Activated CD8-positive, alpha-beta memory T cell treated with anti-CD3 and anti-CD28 coated beads for 36 hours (primary cell): ENCODE measurements around the gene SH2B2. TPM values are rescaled to one million over a fixed set of nuclear protein-coding genes. Genes with fewer than 3 reads are reported as not detected.

Source experiments
- CTCF ChIA-PET: fragments of 350-600 bp; sonication (Branson Sonifier 250); formaldehyde crosslinking; loops from one replicate; lab custom pipeline; 2021; ENCODE audit warnings: antibody characterized with exemption; lab: Charles Lee
- POLR2A ChIA-PET: fragments of 350-600 bp; sonication (Branson Sonifier 250); formaldehyde crosslinking; loops from one replicate; lab custom pipeline; 2021; ENCODE audit warnings: antibody characterized with exemption; lab: Charles Lee
- total RNA-seq, 2 experiments: library from RNA; stranded (reverse); gene quantifications; one replicate each; pipeline ENCODE4 v1.2.3, GENCODE V29; 2021

The SH2B2 gene
- total RNA-seq: 1 to 10 TPM; 2.2 to 2.5 TPM

DNA sequence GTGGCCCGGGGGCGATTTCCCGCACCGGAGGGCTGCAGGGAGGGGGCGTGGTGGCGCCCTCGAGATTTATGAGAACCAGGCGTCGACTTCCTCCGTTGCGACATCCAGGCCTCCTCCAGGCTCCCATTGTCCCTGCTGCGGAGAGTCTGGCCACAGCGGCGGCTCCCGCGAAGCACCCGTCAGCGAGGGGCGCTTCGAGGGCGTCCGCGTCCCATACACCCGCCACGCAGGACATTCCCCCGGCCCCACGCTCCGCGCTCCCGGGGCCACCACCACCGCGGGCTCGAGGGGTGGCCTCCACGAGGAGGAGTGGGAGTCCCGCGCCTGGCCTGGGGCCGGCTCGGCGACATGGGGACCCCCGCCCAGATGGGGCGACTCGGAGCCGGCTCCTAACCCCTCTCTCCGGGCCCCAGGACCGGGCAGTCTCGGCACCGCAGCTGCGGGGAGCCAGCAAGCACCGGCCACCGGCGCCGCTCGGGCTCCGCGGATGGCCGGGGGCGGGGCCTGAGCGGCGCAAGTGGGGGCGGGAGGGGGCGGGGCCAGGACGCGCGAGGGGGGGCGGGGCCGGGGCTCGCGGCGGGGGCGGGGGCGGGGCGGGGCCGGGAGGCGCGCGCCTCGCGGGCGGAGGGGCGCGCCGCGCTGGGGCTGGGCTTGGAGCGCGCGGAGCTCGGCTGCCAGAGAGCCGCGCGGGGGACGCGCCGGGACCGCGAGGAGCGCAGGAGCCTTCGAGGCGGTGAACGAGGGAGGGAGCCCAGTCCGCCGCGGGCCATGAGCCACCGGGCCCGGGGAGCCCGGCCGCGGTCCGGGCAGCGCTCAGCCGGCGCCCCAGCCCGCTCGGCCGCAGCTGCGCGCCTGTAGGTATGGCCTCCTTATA lies at the start of gene SH2B2:
TSS of gene SH2B2 (plus strand) at position 632 of the 874 bp plus-strand sequence. CDS start 13,683 bp downstream, outside the sequence.
- ChIA-PET POLR2A (no interaction called here), CTCF (interaction anchor here (1.2 kb wide), 1 partner anchor 140 kb away, joined by 3 read pairs; no protein-coding TSS in a partner anchor)

DNA sequence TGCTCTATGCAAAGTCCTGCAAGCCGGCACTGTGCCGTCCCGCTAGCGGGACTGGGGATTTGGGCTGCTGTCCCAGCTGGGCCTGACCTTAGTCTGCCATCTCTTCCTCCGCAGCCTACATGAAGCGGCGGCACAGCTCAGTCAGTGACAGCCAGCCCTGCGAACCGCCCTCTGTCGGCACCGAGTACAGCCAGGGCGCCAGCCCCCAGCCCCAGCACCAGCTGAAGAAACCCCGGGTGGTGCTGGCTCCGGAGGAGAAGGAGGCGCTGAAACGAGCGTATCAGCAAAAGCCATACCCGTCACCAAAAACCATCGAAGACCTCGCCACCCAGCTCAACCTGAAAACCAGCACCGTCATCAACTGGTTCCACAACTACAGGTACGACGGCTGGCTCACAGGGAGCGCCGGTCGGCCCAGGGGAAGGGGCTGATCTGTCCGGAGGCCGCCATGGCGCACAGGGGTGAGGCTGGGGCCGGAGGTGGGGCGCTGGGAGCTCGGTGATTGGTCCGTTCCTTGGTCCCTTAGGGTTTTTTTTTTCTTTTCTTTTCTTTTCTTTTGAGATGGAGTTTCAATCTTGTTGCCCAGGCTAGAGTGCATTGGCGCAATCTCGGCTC lies 47.4 kb upstream of the SH2B2 start:
- CTCF ChIA-PET: interaction anchor here (2.5 kb wide), 1 partner anchor 637 kb away, joined by 6 read pairs; no protein-coding TSS in a partner anchor
- POLR2A ChIA-PET: no interaction called here

DNA sequence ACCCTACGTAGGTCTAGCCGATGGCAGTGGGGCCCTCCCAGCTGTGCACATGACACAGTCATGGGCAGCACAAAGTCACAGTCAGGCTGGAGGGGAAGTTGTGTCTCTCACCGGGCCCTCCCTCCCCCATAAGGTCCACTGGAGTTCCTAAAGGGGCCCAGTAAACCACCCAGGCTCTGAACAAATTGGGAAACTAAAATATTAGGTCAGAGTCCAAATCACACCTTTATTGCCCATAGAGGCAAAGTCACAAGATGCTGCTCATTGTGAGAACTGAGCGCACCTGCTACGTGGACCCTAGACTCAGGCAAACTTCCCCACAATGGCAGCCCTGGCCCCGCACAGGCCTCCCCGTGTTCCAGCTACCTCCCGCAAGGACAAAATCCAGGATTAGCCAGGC lies 45.2 kb upstream of the SH2B2 start:
- ChIA-PET POLR2A (no interaction called here), CTCF (no interaction called here)

DNA sequence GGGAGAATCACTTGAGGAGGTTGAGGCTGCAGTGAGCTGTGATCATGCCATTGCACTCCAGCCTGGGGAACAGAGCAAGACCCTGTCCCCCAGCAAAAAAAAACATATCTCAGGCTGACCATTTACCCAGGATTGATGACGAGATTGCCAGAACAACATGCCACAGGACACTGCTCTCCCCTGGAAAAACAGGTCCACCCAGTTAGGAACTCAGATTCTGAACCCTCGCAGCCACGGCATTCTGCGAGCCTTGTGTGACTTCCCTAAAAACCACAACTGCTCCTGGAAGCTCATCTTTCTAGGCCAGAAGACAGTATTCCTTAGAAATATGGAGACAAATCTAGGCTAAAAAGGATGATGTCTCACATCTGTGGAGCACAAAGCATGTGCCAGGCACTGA lies 42.1 kb upstream of the SH2B2 start:
- POLR2A ChIA-PET: no interaction called here
- CTCF ChIA-PET: interaction anchor here (0.6 kb wide), 1 partner anchor 29 kb away, joined by 3 read pairs; no protein-coding TSS in a partner anchor

DNA sequence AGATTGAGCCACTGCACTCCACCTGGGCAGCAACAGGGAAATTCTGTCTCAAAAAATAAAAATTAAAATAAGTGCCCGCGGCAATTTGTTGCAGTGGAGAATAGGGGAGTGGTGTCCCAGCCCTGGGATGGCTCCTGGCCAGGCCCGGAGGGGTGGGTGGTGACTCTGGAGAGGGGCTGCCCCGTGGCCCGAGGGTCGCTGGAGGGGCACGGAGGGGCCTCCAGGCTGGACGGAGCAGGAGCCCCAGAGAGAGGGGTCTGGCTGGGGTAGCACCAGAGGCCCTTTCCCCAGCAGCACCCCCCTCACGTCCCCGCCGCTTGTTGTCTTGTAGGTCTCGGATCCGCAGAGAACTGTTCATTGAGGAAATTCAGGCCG lies 38.6 kb upstream of the SH2B2 start:
- CTCF ChIA-PET: no interaction called here
- POLR2A ChIA-PET: no interaction called here

DNA sequence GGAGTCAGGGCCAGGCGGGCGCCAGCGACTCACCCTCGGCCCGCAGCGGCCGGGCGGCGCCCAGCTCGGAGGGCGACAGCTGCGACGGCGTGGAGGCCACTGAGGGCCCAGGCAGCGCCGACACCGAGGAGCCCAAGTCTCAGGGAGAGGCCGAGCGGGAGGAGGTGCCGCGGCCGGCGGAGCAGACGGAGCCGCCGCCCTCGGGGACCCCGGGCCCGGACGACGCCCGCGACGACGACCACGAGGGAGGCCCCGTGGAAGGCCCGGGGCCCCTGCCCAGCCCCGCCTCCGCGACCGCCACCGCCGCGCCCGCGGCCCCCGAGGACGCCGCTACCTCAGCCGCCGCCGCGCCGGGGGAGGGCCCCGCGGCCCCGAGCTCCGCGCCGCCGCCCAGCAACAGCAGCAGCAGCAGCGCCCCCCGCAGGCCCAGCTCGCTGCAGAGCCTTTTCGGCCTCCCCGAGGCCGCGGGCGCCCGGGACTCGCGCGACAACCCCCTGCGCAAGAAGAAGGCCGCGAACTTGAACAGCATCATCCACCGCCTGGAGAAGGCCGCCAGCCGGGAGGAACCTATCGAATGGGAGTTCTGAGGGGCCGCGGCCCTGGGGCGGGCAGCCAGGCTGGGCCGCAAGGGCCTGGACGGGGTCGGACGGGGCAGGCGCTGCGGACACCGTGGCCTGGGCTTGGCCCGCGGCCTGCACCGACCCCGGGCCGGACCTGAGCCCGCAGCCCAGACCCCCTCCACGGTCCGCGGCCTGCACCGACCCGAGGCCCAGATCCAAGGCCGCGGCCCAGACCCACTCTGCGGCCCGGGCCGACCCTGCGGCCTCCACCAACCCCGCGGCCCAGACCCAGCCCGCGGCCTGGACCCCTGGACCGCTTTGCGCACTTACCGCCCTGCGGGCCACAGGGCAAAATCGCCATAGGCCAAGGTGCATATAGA lies 37.9 kb upstream of the SH2B2 start:
- ChIA-PET CTCF (no interaction called here), POLR2A (no interaction called here)

DNA sequence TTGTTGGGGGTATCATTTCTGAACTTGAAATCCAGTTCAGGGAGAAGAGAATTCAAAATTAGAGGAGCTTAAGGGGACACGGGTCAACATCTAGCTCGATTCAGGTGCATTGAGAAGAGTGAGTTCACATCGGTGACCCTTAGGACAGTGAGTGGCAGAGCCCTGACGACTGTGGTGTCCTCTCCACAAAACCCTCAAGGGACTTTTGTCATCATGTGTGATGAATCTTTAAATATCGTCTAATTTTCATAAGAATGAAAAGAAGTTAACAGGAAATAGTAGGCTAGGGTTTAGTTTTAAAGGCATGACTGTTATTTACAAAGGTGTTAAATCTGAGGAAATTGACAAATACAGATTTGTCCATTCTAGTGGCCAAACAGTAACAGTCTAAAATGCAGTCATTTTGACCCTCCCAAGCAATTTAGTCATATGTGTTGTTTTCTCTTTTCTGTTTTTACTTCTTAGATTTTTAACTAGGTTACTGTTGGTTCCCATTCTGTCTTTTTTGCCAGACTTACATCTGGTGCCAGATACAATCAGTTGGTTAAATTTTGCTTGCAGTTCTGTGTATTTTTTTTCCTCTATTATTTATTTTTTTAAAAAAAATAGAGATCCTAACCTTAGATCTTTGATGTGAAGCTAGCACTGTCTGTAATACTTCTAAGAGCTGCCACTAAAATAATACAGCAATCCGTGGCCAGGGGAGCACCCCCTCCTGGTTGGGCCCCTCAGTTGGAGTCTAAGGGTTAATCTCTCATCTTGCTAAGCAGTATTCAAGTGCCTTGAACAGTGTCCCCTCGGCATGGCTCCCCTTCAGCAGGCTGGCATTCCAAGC lies 34.9 kb upstream of the SH2B2 start:
- CTCF ChIA-PET: no interaction called here

DNA sequence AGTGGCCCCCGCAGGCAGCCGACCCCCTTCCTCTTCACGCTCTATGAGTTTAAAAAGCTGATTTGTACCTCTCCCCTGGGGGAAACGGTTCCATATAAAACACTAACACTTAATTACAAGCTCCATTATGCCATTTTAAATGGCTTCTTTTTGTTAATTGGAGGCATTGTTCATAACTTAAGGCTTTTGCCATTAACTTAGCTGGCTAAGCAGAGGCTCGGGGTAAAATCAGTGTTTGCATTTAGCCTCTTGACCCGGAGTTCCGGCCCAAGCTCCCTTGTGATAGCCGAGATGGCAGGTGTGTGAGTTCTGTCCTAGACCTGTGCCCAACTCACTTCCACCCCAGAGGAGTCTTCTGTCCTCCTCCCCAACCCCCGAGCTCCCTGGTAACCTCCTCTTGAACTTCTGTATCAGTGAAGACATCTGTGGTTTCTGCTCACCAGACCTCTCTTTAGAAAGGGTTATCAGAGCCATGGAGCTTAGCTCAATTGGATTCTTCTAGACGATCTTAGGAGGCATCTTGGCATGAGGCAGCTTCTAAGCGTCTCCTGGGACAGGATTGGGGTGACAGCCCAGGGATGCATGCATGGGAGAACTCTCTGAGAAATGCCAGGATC lies 34.2 kb upstream of the SH2B2 start:
- CTCF ChIA-PET: no interaction called here
- POLR2A ChIA-PET: no interaction called here

More for the DNA sequence above, 34.9 kb upstream of the SH2B2 start:
- POLR2A ChIA-PET: no interaction called here

DNA sequence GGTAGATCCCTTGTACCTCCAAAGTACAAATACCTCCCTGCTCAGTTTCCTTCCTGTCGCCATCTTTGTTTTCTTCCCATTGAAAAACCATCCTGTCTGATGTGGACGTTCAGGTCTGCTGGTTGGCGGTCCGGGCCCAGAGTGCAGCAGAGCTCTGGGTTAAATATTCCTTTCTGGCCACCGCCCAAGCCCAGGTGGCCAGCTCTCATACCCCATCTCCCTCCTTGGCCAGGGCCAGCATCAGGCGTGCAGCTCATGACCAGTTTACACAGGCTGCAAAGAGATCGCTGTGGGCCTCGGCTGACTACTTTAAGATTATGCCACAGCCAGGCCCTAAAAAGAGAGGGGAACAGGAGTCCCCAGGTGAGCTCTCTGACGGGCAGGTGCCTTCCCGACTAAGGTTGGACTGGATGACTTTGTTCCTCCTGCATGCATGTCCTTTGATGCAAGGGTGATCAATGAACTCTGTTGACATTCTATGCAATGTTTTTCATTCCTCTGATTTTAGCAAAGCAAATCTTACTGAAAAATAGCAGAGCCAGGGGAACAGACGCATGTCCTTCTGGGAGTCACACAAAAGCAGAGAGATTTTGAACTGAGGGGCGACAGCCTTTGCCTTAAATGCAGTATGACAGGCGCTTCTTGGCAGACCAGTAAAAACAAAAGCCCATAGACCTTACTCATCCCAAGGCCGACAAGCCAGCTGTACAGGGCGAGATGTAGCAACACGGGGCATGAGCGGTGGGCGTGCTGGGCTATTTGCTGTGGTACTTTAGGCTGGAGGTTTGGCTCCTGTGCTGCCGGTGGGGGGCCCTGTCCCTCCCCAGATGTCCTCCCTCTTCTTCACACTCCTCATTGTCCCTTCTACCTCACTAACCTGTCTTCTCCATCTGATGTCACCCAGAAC lies 33.3 kb upstream of the SH2B2 start:
- ChIA-PET CTCF (no interaction called here), POLR2A (no interaction called here)

DNA sequence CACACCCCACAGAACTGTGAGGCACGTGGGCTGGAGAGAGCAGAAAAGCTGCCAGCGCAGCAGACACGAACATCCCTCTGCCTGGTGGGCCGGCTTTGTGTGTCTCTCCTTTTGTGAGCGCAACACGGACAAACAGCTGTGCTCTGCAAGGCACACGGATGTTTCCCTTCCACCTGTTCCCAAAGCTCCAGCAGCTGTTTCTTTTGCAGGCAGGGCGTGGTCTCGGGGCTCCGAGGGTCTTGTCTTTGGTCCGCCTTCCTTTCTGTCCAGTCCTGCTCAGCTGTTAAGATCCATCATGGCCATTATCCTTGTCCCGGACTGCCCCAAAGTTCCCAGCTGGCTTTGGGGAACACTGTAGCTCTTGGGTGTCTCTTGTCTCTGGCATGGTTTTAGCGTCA lies 32.7 kb upstream of the SH2B2 start:
- CTCF ChIA-PET: no interaction called here

DNA sequence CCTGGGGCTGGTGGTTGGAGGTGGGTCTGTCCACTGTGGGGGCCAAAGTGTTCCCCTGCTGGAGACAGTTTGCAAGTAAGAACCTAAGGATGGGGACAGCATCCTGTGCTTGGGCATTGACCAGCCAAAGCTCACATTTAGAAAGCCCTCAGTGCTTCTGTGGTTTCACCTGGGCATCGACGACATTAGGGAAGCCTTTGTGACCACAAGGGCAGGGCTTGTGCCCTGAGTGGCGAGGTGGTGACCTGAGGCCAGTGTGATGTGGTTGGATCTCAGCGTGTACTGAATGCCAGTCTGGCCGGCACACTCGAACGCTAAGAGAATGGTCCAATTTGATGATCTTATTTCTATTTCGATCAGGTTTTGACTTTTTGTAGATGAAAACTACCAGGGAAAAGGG lies 32.1 kb upstream of the SH2B2 start:
- ChIA-PET CTCF (interaction anchor here (0.7 kb wide), 1 partner anchor 552 kb away, joined by 3 read pairs; no protein-coding TSS in a partner anchor), POLR2A (no interaction called here)

More for the DNA sequence above, 32.7 kb upstream of the SH2B2 start:
- POLR2A ChIA-PET: no interaction called here

DNA sequence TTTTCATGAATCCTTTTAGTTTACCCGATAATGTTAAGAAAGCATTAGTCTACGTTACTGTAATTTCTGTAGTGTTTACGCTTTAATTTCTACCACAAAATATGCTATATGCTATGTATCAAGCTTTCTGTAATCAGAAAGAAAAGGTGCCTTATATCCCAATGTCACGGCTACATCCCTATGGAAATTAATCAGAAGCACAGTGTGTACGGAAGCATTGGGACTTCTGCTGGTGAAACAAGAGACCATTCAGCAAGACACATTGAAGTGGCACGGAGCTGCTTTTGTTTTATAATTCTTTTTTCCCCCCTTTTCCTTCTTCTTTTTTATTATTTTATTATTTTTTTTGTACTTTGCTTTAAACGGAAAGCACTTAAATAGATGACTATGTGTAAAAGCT lies 31.2 kb upstream of the SH2B2 start:
- ChIA-PET CTCF (no interaction called here), POLR2A (interaction anchor here (0.6 kb wide), 1 partner anchor 422 kb away, joined by 5 read pairs; no protein-coding TSS in a partner anchor)

DNA sequence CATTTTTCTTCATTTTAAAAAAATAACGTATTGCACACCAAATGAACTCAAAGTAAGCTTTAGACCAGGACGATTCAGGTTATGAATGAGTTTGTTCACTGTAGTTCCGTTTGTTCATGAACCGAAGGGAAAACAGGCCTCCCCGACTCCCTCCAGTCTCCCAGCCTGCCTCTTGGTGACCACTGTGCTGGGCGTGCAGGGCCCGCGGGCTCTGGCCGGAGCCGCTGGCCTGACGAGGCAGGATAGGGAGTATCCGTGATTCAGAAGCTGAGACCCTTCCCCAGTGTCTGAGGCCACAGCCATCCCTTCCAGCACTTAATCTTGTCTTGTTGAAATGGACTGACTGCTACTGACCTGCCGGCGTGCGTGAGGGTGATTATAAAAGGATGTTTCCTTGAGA lies 30.8 kb upstream of the SH2B2 start:
- ChIA-PET CTCF (no interaction called here), POLR2A (interaction anchor here (0.6 kb wide), 1 partner anchor 422 kb away, joined by 5 read pairs; no protein-coding TSS in a partner anchor)

DNA sequence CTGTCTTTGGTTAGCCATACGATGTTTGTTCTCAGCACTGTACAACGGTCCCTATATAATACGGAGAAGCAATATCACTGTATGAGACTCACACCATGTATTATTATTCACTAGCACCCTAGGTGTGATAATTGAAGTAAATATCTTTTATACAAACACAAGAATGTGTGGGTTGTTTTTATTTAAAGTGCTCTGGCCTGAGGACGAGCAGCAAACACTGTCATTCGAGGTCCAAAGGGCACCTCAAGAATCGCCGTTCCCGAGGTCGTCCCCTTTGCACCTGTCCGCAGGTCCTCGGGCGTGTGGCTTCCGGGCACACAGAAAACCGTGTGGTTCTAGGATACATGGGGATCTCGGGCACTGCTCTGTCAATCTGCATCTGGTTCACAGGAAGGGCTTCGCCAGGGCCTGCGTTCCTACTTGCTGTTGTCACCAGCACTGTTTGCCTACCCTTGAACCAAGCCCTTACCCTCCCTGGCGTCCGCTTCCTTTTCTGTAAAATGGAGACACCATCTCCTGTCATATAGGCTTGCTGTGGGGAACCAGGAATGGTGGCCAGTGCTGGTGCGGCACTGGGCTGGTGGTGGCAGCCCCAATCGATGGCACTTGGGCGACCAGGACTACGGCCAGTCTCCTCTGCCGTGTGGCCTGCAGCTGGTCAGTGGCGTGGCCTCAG lies 28.5 kb upstream of the SH2B2 start:
- ChIA-PET POLR2A (no interaction called here), CTCF (no interaction called here)

DNA sequence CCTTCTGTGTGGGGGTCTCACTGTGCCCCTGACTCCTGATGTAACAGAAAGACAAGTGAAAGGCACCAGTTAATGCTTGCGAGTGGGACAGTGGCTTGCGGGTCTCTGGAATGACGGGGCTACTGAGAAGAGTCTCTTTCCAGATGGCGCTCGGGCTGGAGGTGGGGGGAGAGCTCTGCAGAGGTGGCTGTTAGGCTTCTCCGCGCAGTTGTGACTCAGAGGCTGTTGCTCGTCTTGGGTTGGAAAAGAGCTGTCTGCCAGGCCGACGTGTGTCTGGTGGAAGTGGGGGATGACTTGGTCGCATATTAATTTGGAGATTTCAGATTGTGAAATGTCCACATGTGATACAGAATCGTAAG lies 27.9 kb upstream of the SH2B2 start:
- CTCF ChIA-PET: no interaction called here

DNA sequence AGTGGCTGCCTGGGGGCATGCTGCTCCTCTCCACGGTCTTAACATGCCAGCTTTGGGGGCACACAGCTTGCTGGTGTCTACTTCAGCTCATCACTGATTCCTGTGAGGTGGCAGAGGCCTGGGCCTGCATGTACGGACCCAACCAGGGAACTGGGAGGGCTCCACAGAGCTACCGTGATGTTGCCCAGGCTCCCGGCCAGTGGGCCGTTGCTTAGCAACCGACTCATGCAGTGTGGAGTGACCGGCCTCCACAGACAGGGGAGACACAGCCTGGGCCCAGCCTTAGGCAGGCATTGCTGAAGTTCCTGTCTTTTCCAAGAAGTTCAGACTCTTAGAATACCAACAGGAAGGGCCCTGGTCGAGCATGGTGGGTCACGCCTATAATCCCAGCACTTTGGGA lies 25.8 kb upstream of the SH2B2 start:
- ChIA-PET CTCF (interaction anchor here (1.2 kb wide), 1 partner anchor 12 kb away, joined by 3 read pairs; no protein-coding TSS in a partner anchor), POLR2A (no interaction called here)

More for the DNA sequence above, 27.9 kb upstream of the SH2B2 start:
- POLR2A ChIA-PET: no interaction called here

DNA sequence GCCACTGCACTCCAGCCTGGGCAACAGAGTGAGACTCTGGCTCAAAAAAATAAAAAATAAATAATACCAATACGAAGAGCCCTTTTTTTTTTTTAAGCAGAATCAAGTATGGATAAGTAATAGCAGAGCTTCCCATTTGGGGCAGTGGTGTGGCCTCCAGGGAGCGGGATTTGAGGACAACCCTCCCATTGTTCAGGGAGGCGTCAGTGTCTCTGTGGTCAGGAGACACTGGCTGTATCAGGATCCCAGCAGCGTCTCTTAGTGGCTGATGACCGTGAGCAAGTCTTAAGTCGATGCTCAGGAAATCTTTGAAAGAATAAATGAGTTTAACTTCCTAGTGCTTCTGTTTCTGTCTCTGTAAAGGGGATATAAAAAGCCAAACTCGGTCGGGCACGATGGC lies 25.2 kb upstream of the SH2B2 start:
- ChIA-PET POLR2A (no interaction called here), CTCF (no interaction called here)
